NCI-H460 (cell line): ENCODE results near the gene AQP5. TPM values are rescaled to one million over a fixed set of nuclear protein-coding genes. Genes with fewer than 3 reads are reported as not detected.

Experiments used
- DNase-seq: peaks from one replicate; pipeline ENCODE4 v3.0.0-alpha.2; 2016; ENCODE audit warnings: low read depth; ENCODE audit errors: extremely low read depth
- total RNA-seq: library from RNA; depleted of rRNA; stranded (reverse); fragments of >200 nt; shearing (Covaris generic); gene quantifications from 2 replicates; pipeline ENCODE4 v1.2.3, GENCODE V29; 2014

Gene AQP5
- total RNA-seq, 1 experiment from 2014 or later, result not detected

- peak; percentile 23 for DNase-seq
Observed at GRCh38 chr12:49930515-49931288, 31.0 kb upstream of the AQP5 start.

- no peak for DNase-seq
Observed at GRCh38 chr12:49932023-49932422, 29.6 kb upstream of the AQP5 start.

- no peak for DNase-seq
Observed at GRCh38 chr12:49932533-49933130, 29.0 kb upstream of the AQP5 start.

GRCh38 chr12:49933796-49934195, 27.9 kb upstream of the AQP5 start:
- no peak for DNase-seq

- no peak for DNase-seq
Observed at GRCh38 chr12:49934505-49934904, 27.2 kb upstream of the AQP5 start.

- DNase-seq, result no peak
Observed at GRCh38 chr12:49936925-49937324, 24.7 kb upstream of the AQP5 start.

- DNase-seq, result no peak
Observed at GRCh38 chr12:49937639-49938300, 23.9 kb upstream of the AQP5 start.

GRCh38 chr12:49939307-49939706, 22.4 kb upstream of the AQP5 start:
- no peak for DNase-seq

GRCh38 chr12:49939707-49940106, 22.0 kb upstream of the AQP5 start:
- no peak for DNase-seq

GRCh38 chr12:49941556-49942511, 19.8 kb upstream of the AQP5 start:
- no peak for DNase-seq

GRCh38 chr12:49942512-49942893, 19.2 kb upstream of the AQP5 start:
- DNase-seq, result no peak

- DNase-seq, result peak; percentile 55
Observed at GRCh38 chr12:49942921-49943624, 18.6 kb upstream of the AQP5 start.

- DNase-seq, result no peak
Observed at GRCh38 chr12:49943625-49943960, 18.1 kb upstream of the AQP5 start.

- DNase-seq, result no peak
Observed at GRCh38 chr12:49944046-49944445, 17.6 kb upstream of the AQP5 start.

GRCh38 chr12:49944718-49945117, 17.0 kb upstream of the AQP5 start:
- DNase-seq, result no peak

- DNase-seq, result peak; percentile 81
Observed at GRCh38 chr12:49945394-49946080, 16.1 kb upstream of the AQP5 start.

- no peak for DNase-seq
Observed at GRCh38 chr12:49946086-49946485, 15.6 kb upstream of the AQP5 start.

GRCh38 chr12:49946497-49946896, 15.2 kb upstream of the AQP5 start:
- DNase-seq, result no peak

- no peak for DNase-seq
Observed at GRCh38 chr12:49947593-49948226, 14.0 kb upstream of the AQP5 start.
